GM18517 (cell line): ENCODE results near the gene TICAM1.
"Not testable (repeated sequence)": the region's sequence is repeated elsewhere in the genome, so short reads cannot be mapped to it uniquely, and the experiment has no call there.

Experiments used
- ATAC-seq: cut with Tn5 transposase; IDR thresholded peaks from one replicate; pipeline ENCODE4 v1.9.1; 2021; ENCODE audit warnings: mild to moderate bottlenecking, moderate library complexity; ENCODE audit not compliant: unreplicated experiment

TICAM1 gene

GRCh38 chr19:4831304-4831978 lies at the start of gene TICAM1:
Gene TICAM1, minus strand, starts transcription at chr19:4831712. Its CDS starts 13,335 bp downstream, at chr19:4818377.
- ATAC-seq: peak; percentile 57

- ATAC-seq: no peak
Measured at GRCh38 chr19:4879041-4879440, 47.5 kb upstream of the TICAM1 start.

- ATAC-seq: no peak
Measured at GRCh38 chr19:4878491-4878968, 47.0 kb upstream of the TICAM1 start.

- ATAC-seq: no peak
Measured at GRCh38 chr19:4877753-4878490, 46.4 kb upstream of the TICAM1 start.

- ATAC-seq: no peak
Measured at GRCh38 chr19:4873930-4874329, 42.4 kb upstream of the TICAM1 start.

GRCh38 chr19:4871711-4872110 lies 40.2 kb upstream of the TICAM1 start:
- ATAC-seq: no peak

- no peak for ATAC-seq
Measured at GRCh38 chr19:4870025-4870700, 38.7 kb upstream of the TICAM1 start.

- no peak for ATAC-seq
Measured at GRCh38 chr19:4868286-4868834, 36.8 kb upstream of the TICAM1 start.

GRCh38 chr19:4867534-4868285 lies 36.2 kb upstream of the TICAM1 start, which contains the start of gene PLIN3:
Gene PLIN3, minus strand, starts transcription at chr19:4867667. Its CDS starts 6,273 bp downstream, at chr19:4861394.
- ATAC-seq: peak; percentile 59

- no peak for ATAC-seq
Measured at GRCh38 chr19:4866595-4867424, 35.3 kb upstream of the TICAM1 start.

GRCh38 chr19:4861147-4861546 lies 29.6 kb upstream of the TICAM1 start:
- ATAC-seq: no peak

- ATAC-seq: no peak
Measured at GRCh38 chr19:4859697-4860096, 28.2 kb upstream of the TICAM1 start.

GRCh38 chr19:4856468-4856867 lies 25.0 kb upstream of the TICAM1 start:
- not testable (repeated sequence) for ATAC-seq

- ATAC-seq: not testable (repeated sequence)
Measured at GRCh38 chr19:4853506-4853905, 22.0 kb upstream of the TICAM1 start.

GRCh38 chr19:4852484-4852883 lies 21.0 kb upstream of the TICAM1 start:
- ATAC-seq: no peak

GRCh38 chr19:4851551-4852290 lies 20.2 kb upstream of the TICAM1 start:
- ATAC-seq: no peak

- ATAC-seq: no peak
Measured at GRCh38 chr19:4849019-4849418, 17.5 kb upstream of the TICAM1 start.

GRCh38 chr19:4847190-4847973 lies 15.9 kb upstream of the TICAM1 start:
- no peak for ATAC-seq
